OCI-LY7 (cell line): ENCODE data around the gene DOCK1.

Source experiments
- EZH2phosphoT487 ChIP-seq: fragments of 200-600 bp; sonication (generic); IDR thresholded peaks from 2 replicates; pipeline ENCODE4 v1.6.1; 2018; ENCODE audit warnings: low read depth, borderline replicate concordance, mild to moderate bottlenecking, mixed run types, antibody characterized with exemption, low read length, moderate library complexity, mixed read lengths
- TF ChIP-seq, protein P1 (sequence below): fragments of 200-600 bp; sonication (generic); conservative IDR thresholded peaks from 2 replicates; pipeline ENCODE4 v1.5.1; 2014; ENCODE audit warnings: mild to moderate bottlenecking, antibody characterized with exemption, low read length, moderate library complexity, mixed read lengths

DNA sequence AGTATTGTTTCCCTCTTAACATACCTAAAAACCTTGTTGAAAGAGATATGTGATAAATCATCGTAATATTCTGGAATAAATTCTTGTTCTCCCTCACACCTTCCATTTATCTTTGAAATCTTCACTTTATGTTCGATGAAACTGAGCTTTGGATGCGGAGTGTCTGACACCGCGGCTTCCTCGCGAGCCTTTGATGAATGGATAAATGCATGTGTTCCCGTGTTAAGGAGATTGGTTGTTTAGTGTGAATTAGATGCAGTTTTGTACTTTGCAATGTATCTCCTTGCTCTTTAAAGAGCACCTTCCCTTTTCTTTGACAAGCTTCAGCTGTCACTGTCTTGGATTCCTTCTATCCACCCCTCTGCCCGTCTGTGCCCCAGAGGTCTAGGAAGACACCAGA, 138.1 kb downstream of the DOCK1 start:
- TF ChIP-seq, protein P1, sequence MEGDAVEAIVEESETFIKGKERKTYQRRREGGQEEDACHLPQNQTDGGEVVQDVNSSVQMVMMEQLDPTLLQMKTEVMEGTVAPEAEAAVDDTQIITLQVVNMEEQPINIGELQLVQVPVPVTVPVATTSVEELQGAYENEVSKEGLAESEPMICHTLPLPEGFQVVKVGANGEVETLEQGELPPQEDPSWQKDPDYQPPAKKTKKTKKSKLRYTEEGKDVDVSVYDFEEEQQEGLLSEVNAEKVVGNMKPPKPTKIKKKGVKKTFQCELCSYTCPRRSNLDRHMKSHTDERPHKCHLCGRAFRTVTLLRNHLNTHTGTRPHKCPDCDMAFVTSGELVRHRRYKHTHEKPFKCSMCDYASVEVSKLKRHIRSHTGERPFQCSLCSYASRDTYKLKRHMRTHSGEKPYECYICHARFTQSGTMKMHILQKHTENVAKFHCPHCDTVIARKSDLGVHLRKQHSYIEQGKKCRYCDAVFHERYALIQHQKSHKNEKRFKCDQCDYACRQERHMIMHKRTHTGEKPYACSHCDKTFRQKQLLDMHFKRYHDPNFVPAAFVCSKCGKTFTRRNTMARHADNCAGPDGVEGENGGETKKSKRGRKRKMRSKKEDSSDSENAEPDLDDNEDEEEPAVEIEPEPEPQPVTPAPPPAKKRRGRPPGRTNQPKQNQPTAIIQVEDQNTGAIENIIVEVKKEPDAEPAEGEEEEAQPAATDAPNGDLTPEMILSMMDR = no peak
- no peak for TF ChIP-seq EZH2phosphoT487
